Upper lobe of left lung (tissue), 6 donors: ENCODE data around the gene RNF215. TPM values are rescaled to one million over a fixed set of nuclear protein-coding genes. Genes with fewer than 3 reads are reported as not detected.

Experiments used
- ATAC-seq, 2 donors: fragments of 200-7000 bp; cut with Tn5 transposase; one replicate each; pipeline ENCODE4 v1.9.1; 2022; ENCODE audit warnings: mild to moderate bottlenecking in 2 of 2, moderate library complexity in 2 of 2; ENCODE audit not compliant: low FRiP score in 2 of 2
- DNase-seq, 2 donors: peaks; one replicate each; pipeline ENCODE4 v3.0.0-alpha.2; 2019 to 2020
- H3K27ac ChIP-seq, 4 donors: fragments of 200-600 bp; sonication (generic); one replicate each; pipeline ENCODE4 v1.5.1; 2016 to 2019
- H3K27me3 ChIP-seq, 4 donors: fragments of 200-600 bp; sonication (generic); one replicate each; pipeline ENCODE4 v1.5.1; 2017 to 2019
- H3K36me3 ChIP-seq, 4 donors: fragments of 200-600 bp; sonication (generic); one replicate each; pipeline ENCODE4 v1.5.1; 2016 to 2019
- H3K4me1 ChIP-seq, 4 donors: fragments of 200-600 bp; sonication (generic); one replicate each; pipeline ENCODE4 v1.5.1; 2018 to 2019
- H3K4me3 ChIP-seq, 4 donors: fragments of 200-600 bp; sonication (generic); one replicate each; pipeline ENCODE4 v1.5.1; 2017 to 2019; ENCODE audit warnings: mild to moderate bottlenecking in 2 of 4, moderate library complexity in 1 of 4
- H3K9me3 ChIP-seq, 4 donors: fragments of 200-600 bp; sonication (generic); one replicate each; pipeline ENCODE4 v1.5.1; 2018 to 2019
- EP300 ChIP-seq, 4 donors: sonication (generic); formaldehyde crosslinking; IDR thresholded peaks; one replicate each; pipeline ENCODE4 v1.5.1; 2017; ENCODE audit warnings: antibody characterized with exemption in 4 of 4, control low read depth in 2 of 4
- POLR2A ChIP-seq, 4 donors: fragments of 450-650 bp; IDR thresholded peaks; one replicate each; pipeline ENCODE4 v1.5.1; 2016 to 2017; ENCODE audit warnings: antibody characterized with exemption in 4 of 4, mild to moderate bottlenecking in 2 of 4
- POLR2AphosphoS5 ChIP-seq, 2 donors: sonication (generic); formaldehyde crosslinking; IDR thresholded peaks; one replicate each; pipeline ENCODE4 v1.5.1; 2017; ENCODE audit warnings: antibody characterized with exemption in 2 of 2
- WGBS, 2 donors: methylation state at CpG; one replicate each; pipeline ENCODE4 v1.1.5; 2017 to 2018; 5-methylcytosine and 5-hydroxymethylcytosine counted together
- total RNA-seq, 6 donors: library from RNA; depleted of rRNA in 4 of 6; stranded (reverse); fragments of >200 nt in 4 of 6; gene quantifications; one replicate each; pipeline versions ENCODE4 v1.1.0 to v1.2.1, GENCODE V29; 2016 to 2021
- TF ChIP-seq, protein P1 (sequence below), 6 experiments: fragments of 450-650 bp in 4 of 6; fragments of 200-600 bp in 2 of 6; sonication (generic) in 2 of 6; IDR thresholded peaks; one replicate each; pipeline ENCODE4 v1.5.1; 2016 to 2019; ENCODE audit warnings: antibody characterized with exemption in 6 of 6
- donor health status: DM: no; HTN: no; CAD: no; lungs with moderate emphysema.
- donor health status: DM: no; HTN: yes; CAD: no; lungs with severe emphysema.

The RNF215 gene
- total RNA-seq, 6 donors from 2014 or later, result 9.3 to 30.3 (median 16.5) TPM

DNA sequence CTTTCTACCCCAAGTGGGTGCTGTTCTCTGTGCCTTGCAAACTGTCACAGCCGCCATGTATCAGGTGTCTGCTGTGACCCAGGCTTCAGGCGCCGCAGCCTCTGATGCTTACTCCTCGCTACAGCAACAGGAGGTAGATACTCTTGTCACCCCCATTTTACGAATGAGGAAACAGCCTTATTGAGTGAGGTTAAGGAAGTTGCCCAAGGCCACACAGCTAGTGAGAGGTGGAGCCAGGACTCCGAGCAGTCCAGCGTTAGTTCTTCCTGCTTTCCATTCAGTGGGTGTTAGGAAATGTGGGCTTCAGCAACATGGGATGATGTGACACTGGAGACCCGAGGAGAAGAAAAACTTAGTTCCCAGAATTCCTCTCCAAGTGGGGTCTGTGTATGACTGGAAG is 14.3 kb downstream of the RNF215 start:
- Histone ChIP-seq H3K27ac (peak overlapping the region in 1 of 4 donors; percentile 42), H3K4me3 (no peak overlapping the region), H3K27me3 (no peaks in the 10 kb centered on the region), H3K4me1 (no peaks in the 10 kb centered on the region), H3K9me3 (no peaks in the 10 kb centered on the region), H3K36me3 (peaks cover 0 to 7% (median 6%) of the 10 kb centered on the region in 4 donors)
- WGBS, 2 donors, result 48 to 61% methylated on average over 4 to 8 of the region's 8 CpGs
- DNase-seq, result peak in 1 of 2 donors; percentile 51
- TF ChIP-seq POLR2AphosphoS5 (IDR thresholded peaks at IDR 0.05), result no peak
- TF ChIP-seq EP300 (IDR thresholded peaks at IDR 0.05), result no peak
- TF ChIP-seq, protein P1, sequence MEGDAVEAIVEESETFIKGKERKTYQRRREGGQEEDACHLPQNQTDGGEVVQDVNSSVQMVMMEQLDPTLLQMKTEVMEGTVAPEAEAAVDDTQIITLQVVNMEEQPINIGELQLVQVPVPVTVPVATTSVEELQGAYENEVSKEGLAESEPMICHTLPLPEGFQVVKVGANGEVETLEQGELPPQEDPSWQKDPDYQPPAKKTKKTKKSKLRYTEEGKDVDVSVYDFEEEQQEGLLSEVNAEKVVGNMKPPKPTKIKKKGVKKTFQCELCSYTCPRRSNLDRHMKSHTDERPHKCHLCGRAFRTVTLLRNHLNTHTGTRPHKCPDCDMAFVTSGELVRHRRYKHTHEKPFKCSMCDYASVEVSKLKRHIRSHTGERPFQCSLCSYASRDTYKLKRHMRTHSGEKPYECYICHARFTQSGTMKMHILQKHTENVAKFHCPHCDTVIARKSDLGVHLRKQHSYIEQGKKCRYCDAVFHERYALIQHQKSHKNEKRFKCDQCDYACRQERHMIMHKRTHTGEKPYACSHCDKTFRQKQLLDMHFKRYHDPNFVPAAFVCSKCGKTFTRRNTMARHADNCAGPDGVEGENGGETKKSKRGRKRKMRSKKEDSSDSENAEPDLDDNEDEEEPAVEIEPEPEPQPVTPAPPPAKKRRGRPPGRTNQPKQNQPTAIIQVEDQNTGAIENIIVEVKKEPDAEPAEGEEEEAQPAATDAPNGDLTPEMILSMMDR (IDR thresholded peaks at IDR 0.05), result no peak
- TF ChIP-seq POLR2A (IDR thresholded peaks at IDR 0.05), result no peak
- peak in 1 of 2 donors; percentile 56 for ATAC-seq

DNA sequence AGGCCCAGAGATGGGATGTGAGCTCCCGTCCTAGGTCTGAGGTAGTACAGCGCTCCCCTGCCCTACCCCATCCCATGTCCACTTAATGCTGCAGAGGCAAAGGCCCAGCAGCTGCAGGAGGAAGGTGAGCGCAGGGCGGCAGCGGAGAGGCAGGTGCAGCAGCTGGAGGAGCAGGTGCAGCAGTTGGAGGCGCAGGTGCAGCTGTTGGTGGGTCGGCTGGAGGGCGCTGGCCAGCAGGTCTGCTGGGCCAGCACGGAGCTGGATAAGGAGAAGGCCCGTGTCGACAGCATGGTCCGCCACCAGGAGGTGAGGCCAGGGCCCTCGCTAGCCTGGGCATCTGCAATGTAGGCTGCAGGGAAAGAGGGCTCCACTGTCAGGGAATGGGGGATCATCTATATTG is 15.2 kb downstream of the RNF215 start:
- Histone ChIP-seq H3K27ac (no peak overlapping the region), H3K4me1 (no peaks in the 10 kb centered on the region), H3K36me3 (no peaks in the 10 kb centered on the region), H3K27me3 (no peaks in the 10 kb centered on the region), H3K4me3 (no peak overlapping the region), H3K9me3 (no peaks in the 10 kb centered on the region)
- WGBS, 2 donors, result 66 to 86% methylated on average over 2 to 13 of the region's 13 CpGs
- TF ChIP-seq, protein P1 (IDR thresholded peaks at IDR 0.05), result no peak
- TF ChIP-seq POLR2A (IDR thresholded peaks at IDR 0.05), result no peak
- TF ChIP-seq EP300 (IDR thresholded peaks at IDR 0.05), result no peak
- TF ChIP-seq POLR2AphosphoS5 (IDR thresholded peaks at IDR 0.05), result no peak
- no peak for DNase-seq
- ATAC-seq, result no peak

DNA sequence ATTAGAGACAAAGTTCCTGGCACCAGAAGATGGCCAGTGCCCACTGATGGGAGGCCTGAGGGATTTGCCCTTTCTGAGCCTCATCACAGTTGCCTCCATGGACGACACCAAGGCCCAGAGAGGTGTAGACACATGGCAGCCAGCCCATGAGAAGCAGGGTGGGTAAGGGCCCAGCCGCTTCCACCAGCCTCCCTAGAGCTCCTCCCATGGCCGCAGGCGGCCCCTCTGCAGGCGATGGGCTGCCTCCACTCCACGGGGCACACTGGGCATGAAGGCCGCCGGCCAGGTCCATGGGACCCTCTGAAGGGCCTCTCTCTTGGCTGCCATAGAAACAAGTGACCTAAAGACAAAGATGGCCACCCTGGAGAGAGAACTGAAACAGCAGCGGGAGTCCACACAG is 15.9 kb downstream of the RNF215 start:
- Histone ChIP-seq H3K27ac (no peak overlapping the region), H3K36me3 (peaks cover 0 to 2% (median under 1%) of the 10 kb centered on the region in 4 donors), H3K9me3 (no peaks in the 10 kb centered on the region), H3K4me1 (no peaks in the 10 kb centered on the region), H3K27me3 (no peaks in the 10 kb centered on the region), H3K4me3 (no peak overlapping the region)
- DNase-seq (no peak), ATAC-seq (no peak)
- TF ChIP-seq, protein P1 (IDR thresholded peaks at IDR 0.05), result no peak
- TF ChIP-seq POLR2A (IDR thresholded peaks at IDR 0.05) (no peak), POLR2AphosphoS5 (IDR thresholded peaks at IDR 0.05) (no peak), EP300 (IDR thresholded peaks at IDR 0.05) (no peak)
- WGBS, 2 donors, result 94 to 95% methylated on average over 7 to 9 of the region's 9 CpGs

DNA sequence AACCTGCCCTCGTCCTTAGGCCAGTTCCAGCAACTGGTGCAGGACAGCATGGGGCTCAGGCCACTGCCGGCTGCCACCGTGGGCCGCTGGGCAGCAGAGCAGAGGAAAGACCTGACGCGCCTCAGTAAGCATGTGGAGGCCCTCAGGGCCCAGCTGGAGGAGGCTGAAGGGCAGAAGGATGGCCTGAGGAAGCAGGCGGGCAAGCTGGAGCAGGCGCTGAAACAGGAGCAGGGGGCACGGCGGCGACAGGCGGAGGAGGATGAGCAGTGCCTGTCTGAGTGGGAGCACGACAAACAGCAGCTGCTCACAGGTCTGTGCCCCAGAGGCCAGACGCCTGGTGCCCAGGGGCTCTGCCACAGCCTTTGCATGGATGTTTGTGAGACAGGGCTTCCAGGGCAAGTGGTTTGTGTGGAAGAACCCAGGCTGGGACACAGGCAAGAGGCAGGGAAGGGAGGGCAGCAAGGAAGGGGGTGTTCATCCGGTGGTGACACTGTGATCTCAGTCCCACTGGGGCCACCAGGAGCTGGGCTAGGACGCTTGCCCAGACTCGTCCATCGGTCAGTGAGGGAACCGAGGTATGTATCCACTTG is 16.5 kb downstream of the RNF215 start:
- Histone ChIP-seq H3K27me3 (no peaks in the 10 kb centered on the region), H3K4me3 (no peak overlapping the region), H3K4me1 (no peaks in the 10 kb centered on the region), H3K36me3 (peaks cover 0 to 8% (median 2%) of the 10 kb centered on the region in 4 donors), H3K27ac (no peak overlapping the region), H3K9me3 (no peaks in the 10 kb centered on the region)
- no peak for TF ChIP-seq EP300 (IDR thresholded peaks at IDR 0.05)
- TF ChIP-seq POLR2A (IDR thresholded peaks at IDR 0.05), result no peak
- ATAC-seq, result no peak
- WGBS, 2 donors, result 89 to 90% methylated on average over 11 to 19 of the region's 19 CpGs
- DNase-seq, result no peak

DNA sequence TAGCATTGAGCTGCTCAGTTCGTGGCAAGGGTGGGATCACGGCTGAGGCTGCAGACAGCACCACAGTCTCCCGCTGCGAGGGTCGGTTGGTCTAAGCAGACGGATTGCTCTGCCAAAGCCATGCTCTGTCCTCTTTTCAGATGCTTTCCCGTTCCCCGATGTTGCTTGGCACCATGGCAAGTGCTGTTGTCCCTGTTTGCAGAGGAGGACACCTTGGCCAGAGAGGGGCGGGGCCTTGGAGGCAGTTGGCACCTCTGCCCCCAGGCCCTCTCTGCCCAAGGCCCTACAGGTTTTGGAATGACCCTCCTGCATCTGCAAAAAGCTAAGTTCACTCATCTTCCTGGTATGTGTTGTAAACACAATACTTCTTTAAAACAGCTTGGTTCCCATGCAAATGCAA is 18.8 kb downstream of the RNF215 start:
- no peaks in the 10 kb centered on the region for H3K4me1 ChIP-seq
- no peaks in the 10 kb centered on the region for H3K27me3 ChIP-seq
- 86 to 92% methylated on average over 9 of the region's 9 CpGs for WGBS, 2 donors
- ATAC-seq (no peak), DNase-seq (no peak)
- H3K9me3 ChIP-seq, result no peaks in the 10 kb centered on the region
- H3K27ac ChIP-seq, result no peak overlapping the region
- no peak overlapping the region for H3K4me3 ChIP-seq
- TF ChIP-seq, protein P1 (IDR thresholded peaks at IDR 0.05), result no peak
- TF ChIP-seq POLR2A (IDR thresholded peaks at IDR 0.05) (no peak), EP300 (IDR thresholded peaks at IDR 0.05) (no peak), POLR2AphosphoS5 (IDR thresholded peaks at IDR 0.05) (no peak)
- peaks cover 0 to 8% (median 2%) of the 10 kb centered on the region in 4 donors for H3K36me3 ChIP-seq
